Hepatocyte (in vitro differentiated cells): ENCODE results near the gene NMB.

Experiments used
- EZH2 ChIP-seq: fragments of 200-600 bp; sonication (generic); IDR thresholded peaks from 2 replicates; pipeline ENCODE4 v1.6.1; 2016; ENCODE audit warnings: antibody characterized with exemption, mild to moderate bottlenecking, borderline replicate concordance
- TF ChIP-seq, protein P1 (sequence below): fragments of 200-600 bp; sonication (generic); IDR thresholded peaks from 2 replicates; pipeline ENCODE4 v1.5.1; 2016; ENCODE audit warnings: antibody characterized with exemption, mild to moderate bottlenecking; ENCODE audit not compliant: poor library complexity

GRCh38 chr15:84608707-84609284, 49.2 kb downstream of the NMB start:
- TF ChIP-seq, protein P1, sequence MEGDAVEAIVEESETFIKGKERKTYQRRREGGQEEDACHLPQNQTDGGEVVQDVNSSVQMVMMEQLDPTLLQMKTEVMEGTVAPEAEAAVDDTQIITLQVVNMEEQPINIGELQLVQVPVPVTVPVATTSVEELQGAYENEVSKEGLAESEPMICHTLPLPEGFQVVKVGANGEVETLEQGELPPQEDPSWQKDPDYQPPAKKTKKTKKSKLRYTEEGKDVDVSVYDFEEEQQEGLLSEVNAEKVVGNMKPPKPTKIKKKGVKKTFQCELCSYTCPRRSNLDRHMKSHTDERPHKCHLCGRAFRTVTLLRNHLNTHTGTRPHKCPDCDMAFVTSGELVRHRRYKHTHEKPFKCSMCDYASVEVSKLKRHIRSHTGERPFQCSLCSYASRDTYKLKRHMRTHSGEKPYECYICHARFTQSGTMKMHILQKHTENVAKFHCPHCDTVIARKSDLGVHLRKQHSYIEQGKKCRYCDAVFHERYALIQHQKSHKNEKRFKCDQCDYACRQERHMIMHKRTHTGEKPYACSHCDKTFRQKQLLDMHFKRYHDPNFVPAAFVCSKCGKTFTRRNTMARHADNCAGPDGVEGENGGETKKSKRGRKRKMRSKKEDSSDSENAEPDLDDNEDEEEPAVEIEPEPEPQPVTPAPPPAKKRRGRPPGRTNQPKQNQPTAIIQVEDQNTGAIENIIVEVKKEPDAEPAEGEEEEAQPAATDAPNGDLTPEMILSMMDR, result no peak
- no peak for TF ChIP-seq EZH2
